NCI-H1105 (cell line): Measurements from ENCODE around the gene BEND3.
"Not testable (repeated sequence)": the region's sequence is repeated elsewhere in the genome, so short reads cannot be mapped to it uniquely, and the experiment has no call there.

Experiments used
- DNase-seq: peaks from one replicate; lab custom pipeline; 2025; lab: John Stamatoyannopoulos, UW

Gene BEND3

GRCh38 chr6:107114926-107115694 lies at the start of gene BEND3:
Gene BEND3, minus strand, starts transcription at chr6:107115515. Its CDS starts 16,230 bp downstream, at chr6:107099285.
- DNase-seq = peak; percentile 44

GRCh38 chr6:107164299-107164698 lies 49.0 kb upstream of the BEND3 start:
- DNase-seq = not testable (repeated sequence)

- no peak for DNase-seq
Measured at GRCh38 chr6:107161521-107161920, 46.2 kb upstream of the BEND3 start.

- DNase-seq = no peak
Measured at GRCh38 chr6:107156617-107157016, 41.3 kb upstream of the BEND3 start.

GRCh38 chr6:107154801-107155160 lies 39.5 kb upstream of the BEND3 start:
- DNase-seq = peak; percentile 36

GRCh38 chr6:107154131-107154800 lies 39.0 kb upstream of the BEND3 start:
- DNase-seq = peak; percentile 85

GRCh38 chr6:107152638-107153430 lies 37.5 kb upstream of the BEND3 start:
- no peak for DNase-seq

- no peak for DNase-seq
Measured at GRCh38 chr6:107144666-107145065, 29.4 kb upstream of the BEND3 start.

- DNase-seq = no peak
Measured at GRCh38 chr6:107144014-107144413, 28.7 kb upstream of the BEND3 start.

GRCh38 chr6:107140581-107140980 lies 25.3 kb upstream of the BEND3 start:
- no peak for DNase-seq

GRCh38 chr6:107136324-107136723 lies 21.0 kb upstream of the BEND3 start:
- DNase-seq = not testable (repeated sequence)

GRCh38 chr6:107135048-107135680 lies 19.8 kb upstream of the BEND3 start:
- DNase-seq = not testable (repeated sequence)

GRCh38 chr6:107132330-107132954 lies 17.1 kb upstream of the BEND3 start:
- DNase-seq = peak; percentile 49

GRCh38 chr6:107129370-107129925 lies 14.1 kb upstream of the BEND3 start:
- DNase-seq = no peak

GRCh38 chr6:107128577-107128976 lies 13.3 kb upstream of the BEND3 start:
- no peak for DNase-seq

- DNase-seq = no peak
Measured at GRCh38 chr6:107128175-107128574, 12.9 kb upstream of the BEND3 start.

GRCh38 chr6:107125771-107126170 lies 10.5 kb upstream of the BEND3 start:
- no peak for DNase-seq

- DNase-seq = no peak
Measured at GRCh38 chr6:107124934-107125348, 9.6 kb upstream of the BEND3 start.

GRCh38 chr6:107123501-107123900 lies 8.2 kb upstream of the BEND3 start:
- DNase-seq = no peak

- DNase-seq = no peak
Measured at GRCh38 chr6:107122748-107123147, 7.4 kb upstream of the BEND3 start.

GRCh38 chr6:107121964-107122495 lies 6.7 kb upstream of the BEND3 start:
- no peak for DNase-seq
